DND-41 (cell line): Measurements from ENCODE around the gene HSPBAP1.

ENCODE experiments used
- EZH2 ChIP-seq: IDR thresholded peaks from 3 replicates; pipeline ENCODE4 v1.6.1; 2012; ENCODE audit warnings: borderline replicate concordance, low read depth, mild to moderate bottlenecking, moderate library complexity, low read length, inconsistent platforms; ENCODE audit not compliant: severe bottlenecking
- TF ChIP-seq, protein P1 (sequence below): IDR thresholded peaks from 2 replicates; pipeline ENCODE4 v1.5.1; 2012; ENCODE audit warnings: borderline replicate concordance, low read length, moderate library complexity, mild to moderate bottlenecking; ENCODE audit not compliant: poor library complexity, severe bottlenecking; ENCODE audit errors: extremely low read depth

DNA sequence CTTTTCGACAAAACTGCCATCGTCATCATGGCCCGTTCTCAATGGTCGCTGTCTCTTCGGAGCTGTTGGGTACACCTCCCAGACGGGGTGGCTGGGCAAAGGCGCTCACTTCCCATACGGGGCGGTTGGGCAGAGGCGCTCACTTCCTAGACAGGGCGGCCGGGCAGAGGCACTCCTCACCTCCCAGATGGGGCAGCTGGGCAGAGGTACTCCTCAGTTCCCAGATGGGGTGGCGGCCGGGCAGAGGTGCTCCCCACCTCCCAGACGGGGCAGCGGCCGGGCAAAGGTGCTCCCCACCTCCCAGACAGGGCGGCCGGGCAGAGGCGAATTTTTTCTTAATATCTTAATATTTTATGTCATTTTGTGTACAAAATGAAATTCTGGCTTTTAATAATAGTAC, 68.5 kb downstream of the HSPBAP1 start:
- TF ChIP-seq, protein P1, sequence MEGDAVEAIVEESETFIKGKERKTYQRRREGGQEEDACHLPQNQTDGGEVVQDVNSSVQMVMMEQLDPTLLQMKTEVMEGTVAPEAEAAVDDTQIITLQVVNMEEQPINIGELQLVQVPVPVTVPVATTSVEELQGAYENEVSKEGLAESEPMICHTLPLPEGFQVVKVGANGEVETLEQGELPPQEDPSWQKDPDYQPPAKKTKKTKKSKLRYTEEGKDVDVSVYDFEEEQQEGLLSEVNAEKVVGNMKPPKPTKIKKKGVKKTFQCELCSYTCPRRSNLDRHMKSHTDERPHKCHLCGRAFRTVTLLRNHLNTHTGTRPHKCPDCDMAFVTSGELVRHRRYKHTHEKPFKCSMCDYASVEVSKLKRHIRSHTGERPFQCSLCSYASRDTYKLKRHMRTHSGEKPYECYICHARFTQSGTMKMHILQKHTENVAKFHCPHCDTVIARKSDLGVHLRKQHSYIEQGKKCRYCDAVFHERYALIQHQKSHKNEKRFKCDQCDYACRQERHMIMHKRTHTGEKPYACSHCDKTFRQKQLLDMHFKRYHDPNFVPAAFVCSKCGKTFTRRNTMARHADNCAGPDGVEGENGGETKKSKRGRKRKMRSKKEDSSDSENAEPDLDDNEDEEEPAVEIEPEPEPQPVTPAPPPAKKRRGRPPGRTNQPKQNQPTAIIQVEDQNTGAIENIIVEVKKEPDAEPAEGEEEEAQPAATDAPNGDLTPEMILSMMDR, result no peak
- no peak for TF ChIP-seq EZH2
